ENCODE results near the gene PCED1A. TPM values are rescaled to one million over a fixed set of nuclear protein-coding genes. Genes with fewer than 3 reads are reported as not detected.

The PCED1A gene
- total and polyA plus RNA-seq, 2 of the 13 experiments (the other 11 are each of a cell fraction or from before 2014, with no cell fraction given) = 40.1 to 84.2 TPM

DNA sequence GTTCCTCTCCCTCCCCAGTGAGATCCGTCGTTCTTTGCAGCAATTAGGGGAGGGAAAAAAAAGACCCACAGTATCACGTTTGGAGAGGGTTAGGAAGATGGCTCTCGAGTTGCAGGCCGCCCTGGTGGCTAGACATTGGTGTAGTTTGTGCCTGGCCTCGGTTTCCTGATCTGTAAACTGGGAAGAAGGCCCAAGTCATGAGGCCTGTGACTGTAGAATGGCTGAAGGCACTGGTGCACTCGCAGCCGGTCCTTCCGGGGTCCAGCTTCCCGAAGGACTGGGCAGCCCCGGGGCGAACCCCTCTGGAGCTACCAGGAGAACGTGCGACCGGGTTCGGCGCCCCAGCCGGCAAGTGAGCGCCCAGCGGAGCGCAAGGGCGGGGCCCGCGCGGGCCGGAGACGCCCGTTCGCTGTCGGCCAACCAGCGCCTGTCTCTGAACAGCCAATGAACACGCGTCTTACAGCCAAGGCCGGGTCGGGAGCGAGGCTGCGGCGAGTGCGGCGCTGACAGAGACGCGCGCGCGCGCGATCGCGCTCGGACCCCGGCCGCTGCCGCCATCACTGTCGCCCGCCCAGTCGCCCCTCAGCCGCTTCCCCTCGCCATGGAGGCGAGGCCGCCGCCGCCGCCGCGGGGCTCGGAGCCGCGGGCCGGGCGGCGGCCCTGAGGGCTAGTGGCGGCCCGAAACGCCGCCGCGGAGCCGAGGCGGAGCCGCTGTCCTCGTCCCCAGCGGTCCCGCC, 32.7 kb upstream of the PCED1A start, which contains the start of gene PTPRA (continued):
- TF ChIP-seq FOXJ3 (CRISPR knock-in tag; IDR thresholded peaks at IDR 0.05; ENCODE audit: borderline replicate concordance) = no peak
- peak; percentile 86 for TF ChIP-seq PHF8 (CRISPR knock-in tag; IDR thresholded peaks at IDR 0.05)
- TF ChIP-seq ZNF282 (IDR thresholded peaks at IDR 0.05; ENCODE audit: partially characterized antibody) = no peak
- no peak for TF ChIP-seq ZNF382 (CRISPR knock-in tag; IDR thresholded peaks at IDR 0.05; ENCODE audit: borderline replicate concordance)
- TF ChIP-seq STAT6 (CRISPR knock-in tag; IDR thresholded peaks at IDR 0.05; ENCODE audit: borderline replicate concordance) = peak; percentile 96; the same call in 1 of the 2 replicates
- TF ChIP-seq ZFP62 (CRISPR knock-in tag; IDR thresholded peaks at IDR 0.05) = no peak
- no peak for TF ChIP-seq RORA (CRISPR knock-in tag; IDR thresholded peaks at IDR 0.05)
- peak; percentile 86 for TF ChIP-seq ZNF335 (CRISPR knock-in tag; IDR thresholded peaks at IDR 0.05)
- no peak for TF ChIP-seq ZNF841 (CRISPR knock-in tag; IDR thresholded peaks at IDR 0.05; ENCODE audit: borderline replicate concordance)
- peak; percentile 73; the same call in 1 of the 2 replicates for TF ChIP-seq ZNF430 (CRISPR knock-in tag; IDR thresholded peaks at IDR 0.05)
- no peak for TF ChIP-seq RBM22 (optimal IDR thresholded peaks at IDR 0.05; ENCODE audit: low read length)
- TF ChIP-seq STAT5B (CRISPR knock-in tag; IDR thresholded peaks at IDR 0.05) = peak; percentile 83; the same call in 1 of the 2 replicates
- peak; percentile 88; the same call in 1 of the 2 replicates for TF ChIP-seq ZNF713 (CRISPR knock-in tag; IDR thresholded peaks at IDR 0.05)
- TF ChIP-seq ZNF703 (CRISPR knock-in tag; IDR thresholded peaks at IDR 0.05; ENCODE audit: borderline replicate concordance) = peak; percentile 60; the same call in 1 of the 2 replicates
- peak; percentile 69 for TF ChIP-seq ZNF20 (CRISPR knock-in tag; IDR thresholded peaks at IDR 0.05)
- TF ChIP-seq ZNF773 (CRISPR knock-in tag; IDR thresholded peaks at IDR 0.05; ENCODE audit: borderline replicate concordance) = no peak; the same call in 1 of the 2 replicates
- no peak for TF ChIP-seq FOXP4 (CRISPR knock-in tag; IDR thresholded peaks at IDR 0.05)
- peak; percentile 92 for TF ChIP-seq KAT8 (CRISPR knock-in tag; IDR thresholded peaks at IDR 0.05)
- TF ChIP-seq ZNF34 (CRISPR knock-in tag; IDR thresholded peaks at IDR 0.05; ENCODE audit: borderline replicate concordance) = no peak; the same call in 1 of the 2 replicates
- no peak for TF ChIP-seq ZNF260 (CRISPR knock-in tag; IDR thresholded peaks at IDR 0.05; ENCODE audit: borderline replicate concordance, low read depth)
- peak; percentile 16; the same call in 1 of the 2 replicates for TF ChIP-seq HIC2 (CRISPR knock-in tag; IDR thresholded peaks at IDR 0.05; ENCODE audit: low read depth)
- TF ChIP-seq ZNF780A (CRISPR knock-in tag; IDR thresholded peaks at IDR 0.05) = peak; percentile 78; the same call in 1 of the 2 replicates
- no peak for TF ChIP-seq NONO (IDR thresholded peaks at IDR 0.05)
- TF ChIP-seq NONO (CRISPR knock-in tag; conservative IDR thresholded peaks at IDR 0.05) = peak; percentile 90
- TF ChIP-seq ZNF768 (CRISPR knock-in tag; IDR thresholded peaks at IDR 0.05) = peak; percentile 50; the same call in 1 of the 2 replicates

Measured in HepG2 (cell line).